Stomach (tissue), 4 donors: ENCODE results near the gene VPS13D.

ENCODE experiments used
- CTCF ChIP-seq, 7 experiments: fragments of 450-650 bp in 4 of 7; fragments of 200-600 bp in 3 of 7; sonication (generic) in 3 of 7; IDR thresholded peaks; one replicate each; pipeline ENCODE4 v1.5.1; 2016 to 2019; ENCODE audit warnings: antibody characterized with exemption in 7 of 7, control low read depth in 2 of 7, mild to moderate bottlenecking in 1 of 7
- EP300 ChIP-seq: sonication (generic); formaldehyde crosslinking; IDR thresholded peaks from one replicate; pipeline ENCODE4 v1.6.1; 2017; ENCODE audit warnings: antibody characterized with exemption
- POLR2A ChIP-seq, 4 donors: fragments of 450-650 bp; IDR thresholded peaks; one replicate each; pipeline ENCODE4 v1.6.1; 2016; ENCODE audit warnings: antibody characterized with exemption in 4 of 4, control low read depth in 2 of 4, mild to moderate bottlenecking in 1 of 4, moderate library complexity in 1 of 4

GRCh38 chr1:12414444-12415018 is 184.7 kb downstream of the VPS13D start:
- TF ChIP-seq EP300, result no peak
- no peak for TF ChIP-seq CTCF (IDR thresholded peaks at IDR 0.05)
- TF ChIP-seq POLR2A (IDR thresholded peaks at IDR 0.05), result no peak
